PFSK-1 (cell line): ENCODE measurements around the gene FAM83B.

Source experiments
- POLR2AphosphoS5 ChIP-seq: IDR thresholded peaks from 2 replicates; pipeline ENCODE4 v1.6.1; 2012; ENCODE audit warnings: low read depth, mild to moderate bottlenecking, control low read depth, low read length, moderate library complexity
- SIN3A ChIP-seq: IDR thresholded peaks from 2 replicates; pipeline ENCODE4 v1.6.1; 2012; ENCODE audit warnings: mild to moderate bottlenecking, low read length, moderate library complexity, borderline replicate concordance; ENCODE audit not compliant: insufficient read depth
- TAF1 ChIP-seq: IDR thresholded peaks from 2 replicates; pipeline ENCODE4 v1.6.1; 2012; ENCODE audit warnings: low read length, control low read depth, borderline replicate concordance; ENCODE audit not compliant: insufficient read depth
- TF ChIP-seq, protein P1 (sequence below), 2 experiments: IDR thresholded peaks; 2 replicates each; pipeline versions ENCODE4 v1.6.1 to v1.8.0; 2011 to 2012; ENCODE audit warnings: low read depth in 2 of 2, low read length in 2 of 2, control low read depth in 1 of 2, inconsistent platforms in 1 of 2, mild to moderate bottlenecking in 1 of 2, moderate library complexity in 1 of 2; ENCODE audit not compliant: insufficient read depth in 1 of 2

DNA sequence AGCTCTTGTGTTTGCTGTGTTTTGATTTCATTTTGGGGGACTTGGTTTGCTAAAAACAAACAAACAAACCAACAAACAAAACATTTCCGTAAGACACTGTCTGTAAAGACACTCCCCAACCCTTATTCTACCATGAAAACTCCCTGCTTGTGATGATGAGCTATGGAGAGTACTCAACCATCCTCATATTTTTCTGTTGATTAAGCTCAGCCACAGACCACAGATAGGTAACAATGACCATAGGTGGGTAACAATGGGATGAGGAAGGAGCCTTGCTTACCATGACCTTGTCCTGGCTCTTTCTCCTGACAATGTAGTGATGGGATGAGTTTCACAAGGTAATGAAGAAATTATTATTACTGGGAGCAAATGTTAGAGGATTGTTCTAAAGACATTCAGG lies 11.4 kb upstream of the FAM83B start:
- TF ChIP-seq POLR2AphosphoS5 (no peak), TAF1 (no peak), SIN3A (no peak)
- TF ChIP-seq, protein P1, sequence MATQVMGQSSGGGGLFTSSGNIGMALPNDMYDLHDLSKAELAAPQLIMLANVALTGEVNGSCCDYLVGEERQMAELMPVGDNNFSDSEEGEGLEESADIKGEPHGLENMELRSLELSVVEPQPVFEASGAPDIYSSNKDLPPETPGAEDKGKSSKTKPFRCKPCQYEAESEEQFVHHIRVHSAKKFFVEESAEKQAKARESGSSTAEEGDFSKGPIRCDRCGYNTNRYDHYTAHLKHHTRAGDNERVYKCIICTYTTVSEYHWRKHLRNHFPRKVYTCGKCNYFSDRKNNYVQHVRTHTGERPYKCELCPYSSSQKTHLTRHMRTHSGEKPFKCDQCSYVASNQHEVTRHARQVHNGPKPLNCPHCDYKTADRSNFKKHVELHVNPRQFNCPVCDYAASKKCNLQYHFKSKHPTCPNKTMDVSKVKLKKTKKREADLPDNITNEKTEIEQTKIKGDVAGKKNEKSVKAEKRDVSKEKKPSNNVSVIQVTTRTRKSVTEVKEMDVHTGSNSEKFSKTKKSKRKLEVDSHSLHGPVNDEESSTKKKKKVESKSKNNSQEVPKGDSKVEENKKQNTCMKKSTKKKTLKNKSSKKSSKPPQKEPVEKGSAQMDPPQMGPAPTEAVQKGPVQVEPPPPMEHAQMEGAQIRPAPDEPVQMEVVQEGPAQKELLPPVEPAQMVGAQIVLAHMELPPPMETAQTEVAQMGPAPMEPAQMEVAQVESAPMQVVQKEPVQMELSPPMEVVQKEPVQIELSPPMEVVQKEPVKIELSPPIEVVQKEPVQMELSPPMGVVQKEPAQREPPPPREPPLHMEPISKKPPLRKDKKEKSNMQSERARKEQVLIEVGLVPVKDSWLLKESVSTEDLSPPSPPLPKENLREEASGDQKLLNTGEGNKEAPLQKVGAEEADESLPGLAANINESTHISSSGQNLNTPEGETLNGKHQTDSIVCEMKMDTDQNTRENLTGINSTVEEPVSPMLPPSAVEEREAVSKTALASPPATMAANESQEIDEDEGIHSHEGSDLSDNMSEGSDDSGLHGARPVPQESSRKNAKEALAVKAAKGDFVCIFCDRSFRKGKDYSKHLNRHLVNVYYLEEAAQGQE (IDR thresholded peaks at IDR 0.05; ENCODE audit: insufficient read depth in 1 of 2, low read depth in 2 of 2, low read length in 2 of 2), result no peak
